Upper lobe of left lung (tissue), 4 donors: Measurements from ENCODE around the gene WDR90.

Experiments
- CTCF ChIP-seq, 6 experiments: fragments of 450-650 bp in 4 of 6; fragments of 200-600 bp in 2 of 6; sonication (generic) in 2 of 6; IDR thresholded peaks; one replicate each; pipeline ENCODE4 v1.5.1; 2016 to 2019; ENCODE audit warnings: antibody characterized with exemption in 6 of 6
- EP300 ChIP-seq, 4 donors: sonication (generic); formaldehyde crosslinking; IDR thresholded peaks; one replicate each; pipeline ENCODE4 v1.5.1; 2017; ENCODE audit warnings: antibody characterized with exemption in 4 of 4, control low read depth in 2 of 4

DNA sequence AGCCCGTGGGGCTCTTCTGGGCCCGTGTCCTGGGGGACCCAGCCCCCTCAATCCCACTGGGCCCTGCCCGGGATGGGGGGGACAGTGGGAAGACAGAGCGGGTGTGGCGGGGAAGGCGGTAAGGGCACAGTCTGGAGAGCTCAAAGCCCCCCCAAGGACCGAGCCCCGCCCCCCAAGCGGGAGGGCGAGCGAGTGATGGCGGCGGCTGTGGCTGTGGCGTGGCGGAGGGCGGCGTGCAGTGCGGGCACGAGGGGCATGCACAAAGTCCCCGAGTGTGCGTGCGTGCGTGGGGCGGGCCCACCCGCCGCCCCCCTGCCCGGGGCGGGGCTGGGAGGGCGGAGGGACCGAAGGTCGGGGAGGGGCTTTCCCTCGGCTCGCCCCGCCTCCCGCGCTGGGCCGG lies 44.6 kb downstream of the WDR90 start:
- TF ChIP-seq EP300 (IDR thresholded peaks at IDR 0.05) (no peak), CTCF (IDR thresholded peaks at IDR 0.05) (no peak)
